GM12878 (cell line): ENCODE measurements around the gene PRKG1.

ENCODE experiments used
- BRCA1 ChIP-seq: IDR thresholded peaks from 2 replicates; pipeline ENCODE4 v1.6.1; 2011; ENCODE audit warnings: low read depth, low read length, improper control_type of control experiment
- CEBPB ChIP-seq, 2 experiments: fragments of 150-350 bp in 1 of 2; IDR thresholded peaks; 2 replicates each; pipeline ENCODE4 v1.6.1; 2012 to 2014; ENCODE audit warnings: low read depth in 2 of 2, low read length in 2 of 2, borderline replicate concordance in 1 of 2, inconsistent platforms in 1 of 2
- CTCF ChIP-seq, 3 experiments: IDR thresholded peaks in 2 of 3; conservative IDR thresholded peaks in 1 of 3; 2 replicates each; pipeline ENCODE4 v1.5.1; 2011; ENCODE audit warnings: low read depth in 3 of 3, low read length in 3 of 3, mild to moderate bottlenecking in 3 of 3, control low read depth in 2 of 3, moderate library complexity in 2 of 3, inconsistent platforms in 1 of 3, mixed read lengths in 1 of 3; ENCODE audit not compliant: control insufficient read depth in 2 of 3, insufficient read depth in 1 of 3; ENCODE audit errors: extremely low read depth in 1 of 3
- MYC ChIP-seq: IDR thresholded peaks from 2 replicates; pipeline ENCODE4 v1.6.1; 2011; ENCODE audit warnings: mild to moderate bottlenecking, low read length, moderate library complexity, inconsistent platforms; ENCODE audit not compliant: insufficient read depth, insufficient replicate concordance, insufficient read length, severe bottlenecking
- POLR2A ChIP-seq: IDR thresholded peaks from 2 replicates; pipeline ENCODE4 v1.6.1; 2011; ENCODE audit warnings: low read depth, mild to moderate bottlenecking, low read length
- POLR2AphosphoS5 ChIP-seq: IDR thresholded peaks from 2 replicates; pipeline ENCODE4 v1.6.1; 2011; ENCODE audit warnings: mild to moderate bottlenecking, low read length, inconsistent platforms
- RAD21 ChIP-seq: IDR thresholded peaks from 2 replicates; pipeline ENCODE4 v1.6.1; 2011; ENCODE audit warnings: mild to moderate bottlenecking, low read depth, low read length, moderate library complexity; ENCODE audit not compliant: insufficient read depth
- SP1 ChIP-seq: IDR thresholded peaks from one replicate; pipeline ENCODE4 v1.6.1; 2011; ENCODE audit warnings: low read depth, low read length
- SREBF1 ChIP-seq: IDR thresholded peaks from 2 replicates; pipeline ENCODE4 v1.6.1; 2012; ENCODE audit warnings: mild to moderate bottlenecking, low read length
- TAF1 ChIP-seq: IDR thresholded peaks from 2 replicates; pipeline ENCODE4 v1.6.1; 2011; ENCODE audit warnings: mild to moderate bottlenecking, low read depth, low read length, borderline replicate concordance
- USF2 ChIP-seq: IDR thresholded peaks from 2 replicates; pipeline ENCODE4 v1.6.1; 2011; ENCODE audit warnings: low read depth, low read length, improper control_type of control experiment, borderline replicate concordance

- TF ChIP-seq SP1 (no peak), CTCF (IDR thresholded peaks at IDR 0.05 in 2 of 3, conservative IDR thresholded peaks at IDR 0.05 in 1 of 3; ENCODE audit: control insufficient read depth in 2 of 3, extremely low read depth in 1 of 3, insufficient read depth in 1 of 3, low read depth in 3 of 3, low read length in 3 of 3) (no peak), SREBF1 (no peak), CEBPB (IDR thresholded peaks at IDR 0.05; ENCODE audit: borderline replicate concordance in 1 of 2, low read depth in 2 of 2, low read length in 2 of 2) (no peak), TAF1 (no peak), MYC (no peak), POLR2AphosphoS5 (no peak), USF2 (no peak), RAD21 (no peak), BRCA1 (no peak), POLR2A (no peak)
Measured at GRCh38 chr10:52252307-52252706, 1178.0 kb downstream of the PRKG1 start.
